ENCODE results near the gene LRCH4. TPM values are rescaled to one million over a fixed set of nuclear protein-coding genes. Genes with fewer than 3 reads are reported as not detected.

LRCH4 gene
- total RNA-seq, 6 experiments from 2014 or later: 19.5 to 39.1 (median 24.7) TPM

GRCh38 chr7:100577103-100577502 is 8.8 kb downstream of the LRCH4 start:
- ATAC-seq (no peak), DNase-seq (no peak)
- 100% methylated on average over 1 of the region's 24 CpGs for WGBS (ENCODE audit: insufficient coverage, low coverage, low lambda C conversion rate, missing lambda C conversion rate)
- H3K27me3 ChIP-seq: no peaks in the 10 kb centered on the region
- H3K4me3 ChIP-seq: no peak overlapping the region
- intact Hi-C loops (cut with DNase I): no loop called here
- peaks cover 0 to 64% (median 14%) of the 10 kb centered on the region in 4 donors for H3K36me3 ChIP-seq
- H3K9me3 ChIP-seq: no peaks in the 10 kb centered on the region
- no peak overlapping the region for H3K27ac ChIP-seq
- H3K4me1 ChIP-seq: peaks cover 0 to 5% (median 0%) of the 10 kb centered on the region in 4 donors
- no peak for TF ChIP-seq POLR2A (IDR thresholded peaks at IDR 0.05)
- TF ChIP-seq, protein P1, sequence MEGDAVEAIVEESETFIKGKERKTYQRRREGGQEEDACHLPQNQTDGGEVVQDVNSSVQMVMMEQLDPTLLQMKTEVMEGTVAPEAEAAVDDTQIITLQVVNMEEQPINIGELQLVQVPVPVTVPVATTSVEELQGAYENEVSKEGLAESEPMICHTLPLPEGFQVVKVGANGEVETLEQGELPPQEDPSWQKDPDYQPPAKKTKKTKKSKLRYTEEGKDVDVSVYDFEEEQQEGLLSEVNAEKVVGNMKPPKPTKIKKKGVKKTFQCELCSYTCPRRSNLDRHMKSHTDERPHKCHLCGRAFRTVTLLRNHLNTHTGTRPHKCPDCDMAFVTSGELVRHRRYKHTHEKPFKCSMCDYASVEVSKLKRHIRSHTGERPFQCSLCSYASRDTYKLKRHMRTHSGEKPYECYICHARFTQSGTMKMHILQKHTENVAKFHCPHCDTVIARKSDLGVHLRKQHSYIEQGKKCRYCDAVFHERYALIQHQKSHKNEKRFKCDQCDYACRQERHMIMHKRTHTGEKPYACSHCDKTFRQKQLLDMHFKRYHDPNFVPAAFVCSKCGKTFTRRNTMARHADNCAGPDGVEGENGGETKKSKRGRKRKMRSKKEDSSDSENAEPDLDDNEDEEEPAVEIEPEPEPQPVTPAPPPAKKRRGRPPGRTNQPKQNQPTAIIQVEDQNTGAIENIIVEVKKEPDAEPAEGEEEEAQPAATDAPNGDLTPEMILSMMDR (IDR thresholded peaks at IDR 0.05): no peak

GRCh38 chr7:100576384-100576993 is 9.4 kb downstream of the LRCH4 start:
- ATAC-seq: no peak
- H3K4me3 ChIP-seq: no peak overlapping the region
- no peak for TF ChIP-seq POLR2A (IDR thresholded peaks at IDR 0.05)
- TF ChIP-seq, protein P1 (IDR thresholded peaks at IDR 0.05): no peak
- intact Hi-C loops (cut with DNase I): no loop called here
- no peak for DNase-seq
- WGBS (ENCODE audit: insufficient coverage, low coverage, low lambda C conversion rate, missing lambda C conversion rate): 92% methylated on average over 4 of the region's 13 CpGs
- H3K27me3 ChIP-seq: no peaks in the 10 kb centered on the region
- peaks cover 0 to 58% (median 11%) of the 10 kb centered on the region in 4 donors for H3K36me3 ChIP-seq
- peaks cover 0 to 5% (median 0%) of the 10 kb centered on the region in 4 donors for H3K4me1 ChIP-seq
- H3K27ac ChIP-seq: peak overlapping the region in 2 of 3 donors; percentile 37 to 72
- H3K9me3 ChIP-seq: no peaks in the 10 kb centered on the region

GRCh38 chr7:100575746-100576383 is 10.1 kb downstream of the LRCH4 start:
- Histone ChIP-seq H3K4me3 (no peak overlapping the region), H3K27me3 (no peaks in the 10 kb centered on the region), H3K9me3 (no peaks in the 10 kb centered on the region), H3K4me1 (peaks cover 0 to 11% (median 3%) of the 10 kb centered on the region in 4 donors), H3K36me3 (peaks cover 0 to 51% (median 8%) of the 10 kb centered on the region in 4 donors), H3K27ac (peak overlapping the region in 2 of 3 donors; percentile 37 to 72)
- WGBS (ENCODE audit: insufficient coverage, low coverage, low lambda C conversion rate, missing lambda C conversion rate): 87% methylated on average over 6 of the region's 17 CpGs
- ATAC-seq (peak in 2 of 4 donors; percentile 0 to 3), DNase-seq (peak in 1 of 3 donors; percentile 62)
- TF ChIP-seq POLR2A (IDR thresholded peaks at IDR 0.05): no peak
- TF ChIP-seq, protein P1 (IDR thresholded peaks at IDR 0.05): no peak
- intact Hi-C loops (cut with DNase I): no loop called here

GRCh38 chr7:100575206-100575631 is 10.7 kb downstream of the LRCH4 start:
- Histone ChIP-seq H3K27ac (peak overlapping the region in 2 of 3 donors; percentile 72 to 85), H3K4me1 (peaks cover 0 to 16% (median 5%) of the 10 kb centered on the region in 4 donors), H3K4me3 (no peak overlapping the region), H3K27me3 (no peaks in the 10 kb centered on the region), H3K9me3 (no peaks in the 10 kb centered on the region), H3K36me3 (peaks cover 0 to 49% (median 7%) of the 10 kb centered on the region in 4 donors)
- ATAC-seq (peak; percentile 19 to 80 (median 48)), DNase-seq (peak; percentile 49 to 96 (median 93))
- TF ChIP-seq, protein P1 (IDR thresholded peaks at IDR 0.05): peak in 1 of 4 donors; percentile 8
- TF ChIP-seq POLR2A (IDR thresholded peaks at IDR 0.05): peak; percentile 33
- WGBS (ENCODE audit: insufficient coverage, low coverage, low lambda C conversion rate, missing lambda C conversion rate): 35% methylated on average over 5 of the region's 14 CpGs
- intact Hi-C loops (cut with DNase I): no loop called here

Data from right lobe of liver (tissue), 6 donors.